Measurements from ENCODE around the gene MOCS1. TPM values are rescaled to one million over a fixed set of nuclear protein-coding genes. Genes with fewer than 3 reads are reported as not detected.

Gene MOCS1
- total RNA-seq, 3 donors from 2014 or later: 22.0 to 30.9 (median 22.3) TPM

- Histone ChIP-seq H3K9me3 (no peaks in the 10 kb centered on the region), H3K4me1 (ENCODE audit: low read depth) (no peaks in the 10 kb centered on the region), H3K36me3 (ENCODE audit: low read depth) (no peaks in the 10 kb centered on the region), H3K4me3 (no peak overlapping the region)
- intact Hi-C loops (cut with DNase I, micrococcal nuclease): no loop called here
- no peak for TF ChIP-seq CTCF (IDR thresholded peaks at IDR 0.05)
- DNase-seq (no peak), ATAC-seq (no peak)
Observed at GRCh38 chr6:39964530-39964929, 30.3 kb upstream of the MOCS1 start.

- Histone ChIP-seq H3K4me3 (no peak overlapping the region), H3K4me1 (ENCODE audit: low read depth) (no peaks in the 10 kb centered on the region), H3K9me3 (no peaks in the 10 kb centered on the region), H3K36me3 (ENCODE audit: low read depth) (no peaks in the 10 kb centered on the region)
- TF ChIP-seq CTCF (IDR thresholded peaks at IDR 0.05): no peak
- DNase-seq (no peak), ATAC-seq (no peak)
- intact Hi-C loops (cut with DNase I, micrococcal nuclease): no loop called here
Observed at GRCh38 chr6:39964094-39964493, 29.8 kb upstream of the MOCS1 start.

- Histone ChIP-seq H3K9me3 (no peaks in the 10 kb centered on the region), H3K36me3 (ENCODE audit: low read depth) (no peaks in the 10 kb centered on the region), H3K4me1 (ENCODE audit: low read depth) (no peaks in the 10 kb centered on the region), H3K4me3 (no peak overlapping the region)
- ATAC-seq (no peak), DNase-seq (no peak)
- no peak for TF ChIP-seq CTCF (IDR thresholded peaks at IDR 0.05)
- intact Hi-C loops (cut with DNase I, micrococcal nuclease): no loop called here
Observed at GRCh38 chr6:39962831-39963230, 28.6 kb upstream of the MOCS1 start.

DNA sequence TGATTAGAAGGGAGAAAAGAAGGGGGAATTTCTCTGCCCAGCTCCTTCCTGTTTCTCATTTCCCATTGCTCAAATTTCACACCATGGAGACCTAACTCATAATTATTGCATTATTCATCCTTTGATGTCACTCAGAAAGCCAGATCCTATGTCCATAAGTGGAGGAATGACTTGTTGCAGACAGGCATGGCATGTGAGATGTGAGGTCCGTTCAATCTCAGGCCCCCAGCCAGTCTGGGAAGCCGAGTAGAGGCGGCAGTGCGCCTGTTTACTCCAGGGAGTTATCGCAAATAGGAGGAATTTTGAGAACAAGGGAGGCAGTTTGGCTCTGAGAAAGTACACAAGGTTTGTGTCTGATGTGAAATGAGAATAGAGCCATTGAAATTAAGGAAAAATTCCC, 26.9 kb upstream of the MOCS1 start:
- Histone ChIP-seq H3K9me3 (no peaks in the 10 kb centered on the region), H3K4me1 (ENCODE audit: low read depth) (no peaks in the 10 kb centered on the region), H3K36me3 (ENCODE audit: low read depth) (no peaks in the 10 kb centered on the region), H3K4me3 (no peak overlapping the region)
- DNase-seq (no peak), ATAC-seq (no peak)
- TF ChIP-seq CTCF (IDR thresholded peaks at IDR 0.05): no peak
- intact Hi-C loops (cut with DNase I, micrococcal nuclease): no loop called here

- ATAC-seq (no peak), DNase-seq (no peak)
- Histone ChIP-seq H3K36me3 (ENCODE audit: low read depth) (no peaks in the 10 kb centered on the region), H3K9me3 (no peaks in the 10 kb centered on the region), H3K4me3 (no peak overlapping the region), H3K4me1 (ENCODE audit: low read depth) (no peaks in the 10 kb centered on the region)
- intact Hi-C loops (cut with DNase I, micrococcal nuclease): no loop called here
- TF ChIP-seq CTCF (IDR thresholded peaks at IDR 0.05): no peak
Observed at GRCh38 chr6:39958947-39959346, 24.7 kb upstream of the MOCS1 start.

GRCh38 chr6:39956936-39957335, 22.7 kb upstream of the MOCS1 start:
- no peaks in the 10 kb centered on the region for H3K36me3 ChIP-seq (ENCODE audit: low read depth)
- no peaks in the 10 kb centered on the region for H3K4me1 ChIP-seq (ENCODE audit: low read depth)
- intact Hi-C loops (cut with DNase I, micrococcal nuclease): no loop called here
- ATAC-seq: no peak
- no peaks in the 10 kb centered on the region for H3K9me3 ChIP-seq
- DNase-seq: no peak
- H3K4me3 ChIP-seq: no peak overlapping the region
- TF ChIP-seq CTCF (IDR thresholded peaks at IDR 0.05): no peak
